SK-N-SH (cell line): ENCODE results near the gene C14orf93. TPM values are rescaled to one million over a fixed set of nuclear protein-coding genes. Genes with fewer than 3 reads are reported as not detected.

Source experiments
- CTCF ChIA-PET: fragments of 300-600, 350-600 bp; formaldehyde crosslinking; extraction: SDS; loops from one replicate; lab custom pipeline; 2021; lab: Yijun Ruan, JAX
- POLR2A ChIA-PET: fragments of 350-600 bp; sonication (Branson Sonifier 250); formaldehyde crosslinking; extraction: SDS; loops from one replicate; lab custom pipeline; 2020; ENCODE audit warnings: antibody characterized with exemption, inconsistent platforms; lab: Yijun Ruan, JAX
- DNase-seq: peaks from one replicate; pipeline ENCODE4 v3.0.0; 2012
- H2AFZ ChIP-seq: fragments of 200-600 bp; sonication (generic); 2 replicates; pipeline ENCODE4 v1.8.1; 2016; ENCODE audit warnings: antibody characterized with exemption, mild to moderate bottlenecking, low read depth
- H3F3A ChIP-seq: fragments of 200-600 bp; sonication (generic); replicated peaks from 2 replicates; pipeline ENCODE3; 2016; ENCODE audit warnings: antibody characterized with exemption, mild to moderate bottlenecking; ENCODE audit not compliant: insufficient read depth
- H3K27ac ChIP-seq, 2 experiments: fragments of 200-500 bp in 1 of 2; fragments of 200-600 bp in 1 of 2; sonication (Bioruptor generic) in 1 of 2; sonication (generic), shearing (Covaris generic) in 1 of 2; 2 replicates each; pipeline versions ENCODE4 v1.5.1 to v1.6.1; 2014 to 2016; ENCODE audit warnings: low read depth in 2 of 2, inconsistent platforms in 1 of 2, low read length in 1 of 2, mild to moderate bottlenecking in 1 of 2, mixed read lengths in 1 of 2
- H3K27me3 ChIP-seq: fragments of 200-600 bp; sonication (generic), shearing (Covaris generic); 2 replicates; pipeline ENCODE4 v1.6.1; 2016; ENCODE audit warnings: mixed run types; ENCODE audit not compliant: insufficient read depth
- H3K36me3 ChIP-seq, 2 experiments: fragments of 200-500 bp in 1 of 2; fragments of 200-600 bp in 1 of 2; sonication (Bioruptor generic) in 1 of 2; sonication (generic) in 1 of 2; replicated peaks in 1 of 2; 2 replicates each; pipeline versions ENCODE3 to v1.5.1; 2014 to 2016; ENCODE audit warnings: low read length in 1 of 2, mild to moderate bottlenecking in 1 of 2; ENCODE audit not compliant: insufficient read depth in 2 of 2, control insufficient read depth in 1 of 2
- H3K4me1 ChIP-seq, 2 experiments: fragments of 200-500 bp in 1 of 2; fragments of 200-600 bp in 1 of 2; sonication (Bioruptor generic) in 1 of 2; sonication (generic), shearing (Covaris generic) in 1 of 2; 2 replicates each; pipeline versions ENCODE4 v1.5.1 to v1.6.1; 2014 to 2016; ENCODE audit warnings: low read depth in 1 of 2, low read length in 1 of 2, mixed run types in 1 of 2; ENCODE audit not compliant: insufficient read depth in 2 of 2, control insufficient read depth in 1 of 2
- H3K4me2 ChIP-seq: fragments of 200-600 bp; sonication (generic), shearing (Covaris generic); 2 replicates; pipeline ENCODE4 v1.6.1; 2017; ENCODE audit warnings: mixed run types
- H3K4me3 ChIP-seq, 2 experiments: fragments of 200-500 bp in 1 of 2; fragments of 200-600 bp in 1 of 2; sonication (Bioruptor generic) in 1 of 2; sonication (generic), shearing (Covaris generic) in 1 of 2; 2 replicates each; pipeline versions ENCODE4 v1.5.1 to v1.8.1; 2014 to 2016; ENCODE audit warnings: low read depth in 2 of 2, inconsistent platforms in 1 of 2, low read length in 1 of 2, mild to moderate bottlenecking in 1 of 2, mixed read lengths in 1 of 2, moderate library complexity in 1 of 2
- H3K79me2 ChIP-seq: fragments of 200-600 bp; sonication (generic); 2 replicates; pipeline ENCODE4 v1.8.1; 2017; ENCODE audit warnings: mild to moderate bottlenecking; ENCODE audit not compliant: insufficient read depth
- H3K9ac ChIP-seq: fragments of 200-600 bp; sonication (generic); 2 replicates; pipeline ENCODE4 v1.6.1; 2017; ENCODE audit warnings: mixed run types
- H3K9me2 ChIP-seq: fragments of 200-600 bp; sonication (generic); 2 replicates; pipeline ENCODE4 v1.6.1; 2017; ENCODE audit warnings: mixed run types
- H3K9me3 ChIP-seq: fragments of 200-600 bp; sonication (generic); 2 replicates; pipeline ENCODE4 v1.6.1; 2017; ENCODE audit warnings: mixed run types, mild to moderate bottlenecking, moderate library complexity
- H4K20me1 ChIP-seq: fragments of 200-600 bp; sonication (generic); 2 replicates; pipeline ENCODE4 v1.6.1; 2017; ENCODE audit warnings: mild to moderate bottlenecking, mixed run types; ENCODE audit not compliant: insufficient read depth
- FOXJ3 ChIP-seq: sonication (generic); formaldehyde crosslinking; IDR thresholded peaks from 2 replicates; pipeline ENCODE4 v1.5.1; 2020; ENCODE audit warnings: mild to moderate bottlenecking, missing genetic modification reagents
- FOXM1 ChIP-seq: IDR thresholded peaks from 2 replicates; pipeline ENCODE4 v1.4.0; 2012; ENCODE audit warnings: low read depth, mild to moderate bottlenecking
- GATA2 ChIP-seq: sonication (generic); formaldehyde crosslinking; IDR thresholded peaks from 2 replicates; pipeline ENCODE4 v1.5.0; 2020; ENCODE audit warnings: mild to moderate bottlenecking, missing genetic modification reagents
- IRF3 ChIP-seq: fragments of 150-350 bp; IDR thresholded peaks from 2 replicates; pipeline ENCODE4 v1.6.1; 2016; ENCODE audit warnings: mild to moderate bottlenecking, low read depth, low read length
- NFIC ChIP-seq: IDR thresholded peaks from 2 replicates; pipeline ENCODE4 v1.4.0; 2012; ENCODE audit warnings: borderline replicate concordance
- NRF1 ChIP-seq: IDR thresholded peaks from 2 replicates; pipeline ENCODE4 v1.6.1; 2012; ENCODE audit warnings: low read depth, mild to moderate bottlenecking, low read length
- RXRA ChIP-seq: IDR thresholded peaks from 2 replicates; pipeline ENCODE4 v1.4.0; 2012; ENCODE audit warnings: low read depth, mild to moderate bottlenecking, borderline replicate concordance
- SIN3A ChIP-seq: IDR thresholded peaks from 2 replicates; pipeline ENCODE4 v1.6.1; 2012; ENCODE audit warnings: low read depth, mild to moderate bottlenecking, low read length, moderate library complexity, borderline replicate concordance
- TAF1 ChIP-seq: IDR thresholded peaks from 2 replicates; pipeline ENCODE4 v1.6.1; 2012; ENCODE audit warnings: low read depth, mild to moderate bottlenecking, low read length, moderate library complexity, borderline replicate concordance
- TCF12 ChIP-seq: IDR thresholded peaks from 2 replicates; pipeline ENCODE4 v1.4.0; 2012
- USF1 ChIP-seq: IDR thresholded peaks from 2 replicates; pipeline ENCODE4 v1.4.0; 2012; ENCODE audit warnings: low read depth, borderline replicate concordance
- WGBS: methylation state at CpG from one replicate; pipeline ENCODE4 v1.1.6; 2017; ENCODE audit warnings: low lambda C conversion rate; 5-methylcytosine and 5-hydroxymethylcytosine counted together
- polyA plus RNA-seq, 3 experiments: library from polyadenylated mRNA; depleted of rRNA; stranded (reverse); fragments of >200 nt; gene quantifications; 2 replicates each; pipeline ENCODE4 v1.2.3, GENCODE V29; 2012
- TF ChIP-seq, protein P1 (sequence below): IDR thresholded peaks from 2 replicates; pipeline ENCODE4; 2012
- TF ChIP-seq, protein P2 (sequence below): IDR thresholded peaks from 2 replicates; pipeline ENCODE4 v1.4.0; 2012; ENCODE audit warnings: low read depth, borderline replicate concordance
- TF ChIP-seq, protein P3 (sequence below): IDR thresholded peaks from 2 replicates; pipeline ENCODE4 v1.6.1; 2012; ENCODE audit warnings: mild to moderate bottlenecking, low read depth, low read length, moderate library complexity
- TF ChIP-seq, protein P4 (sequence below): fragments of 150-350 bp; IDR thresholded peaks from 2 replicates; pipeline ENCODE4 v1.6.1; 2017; ENCODE audit warnings: antibody characterized with exemption, low read length, low read depth, borderline replicate concordance

Gene C14orf93
- polyA plus RNA-seq, 1 of the 3 experiments (the other 2 are of a cell fraction) = 9.1 TPM

DNA sequence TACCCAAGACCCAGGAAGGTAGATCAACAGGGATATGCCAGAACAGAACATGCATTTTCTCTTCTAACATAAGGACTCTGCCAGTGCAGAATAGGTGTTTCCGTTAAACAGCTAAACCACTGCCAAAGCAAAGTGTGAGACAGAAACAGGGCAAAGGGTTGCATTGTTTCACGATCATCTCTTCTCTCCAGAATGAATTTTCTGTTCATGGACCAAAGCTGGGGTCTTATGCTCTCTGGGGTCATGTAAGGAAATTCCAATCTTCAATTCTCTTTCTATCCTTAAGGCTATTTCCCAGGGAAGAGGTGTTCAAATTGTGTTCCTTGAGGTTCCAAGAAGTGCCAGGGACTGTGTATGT lies 13.8 kb upstream of the C14orf93 start:
- peaks cover 4 to 6% of the 10 kb centered on the region in 2 experiments; a peak in 2 of 4 replicates for H3K4me1 ChIP-seq
- no peak for TF ChIP-seq NFIC
- no peak for TF ChIP-seq TAF1
- TF ChIP-seq, protein P1, sequence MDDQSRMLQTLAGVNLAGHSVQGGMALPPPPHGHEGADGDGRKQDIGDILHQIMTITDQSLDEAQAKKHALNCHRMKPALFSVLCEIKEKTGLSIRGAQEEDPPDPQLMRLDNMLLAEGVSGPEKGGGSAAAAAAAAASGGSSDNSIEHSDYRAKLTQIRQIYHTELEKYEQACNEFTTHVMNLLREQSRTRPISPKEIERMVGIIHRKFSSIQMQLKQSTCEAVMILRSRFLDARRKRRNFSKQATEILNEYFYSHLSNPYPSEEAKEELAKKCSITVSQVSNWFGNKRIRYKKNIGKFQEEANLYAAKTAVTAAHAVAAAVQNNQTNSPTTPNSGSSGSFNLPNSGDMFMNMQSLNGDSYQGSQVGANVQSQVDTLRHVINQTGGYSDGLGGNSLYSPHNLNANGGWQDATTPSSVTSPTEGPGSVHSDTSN = no peak
- TF ChIP-seq IRF3 = no peak
- TF ChIP-seq GATA2 (CRISPR knock-in tag) = no peak
- H2AFZ ChIP-seq = no peak overlapping the region
- no peak overlapping the region for H3K4me2 ChIP-seq
- no peak overlapping the region; a peak in 1 of 4 replicates for H3K27ac ChIP-seq
- H3K36me3 ChIP-seq = peaks cover 18 to 23% of the 10 kb centered on the region in 2 experiments
- H3F3A ChIP-seq = peaks cover 14% of the 10 kb centered on the region
- H4K20me1 ChIP-seq = no peaks in the 10 kb centered on the region
- ChIA-PET CTCF (interaction anchor here (0.6 to 4.7 kb wide), 12 partner anchors 11 to 107 kb away, joined by 3 to 27 read pairs (median 4); partner anchors contain the start of genes AJUBA and CDH24), POLR2A (interaction anchor here (0.7 to 1.9 kb wide), 4 partner anchors 10 to 1921 kb away, joined by 3 to 5 read pairs (median 5); no protein-coding TSS in a partner anchor)
- no peaks in the 10 kb centered on the region for H3K27me3 ChIP-seq
- H3K9ac ChIP-seq = no peak overlapping the region
- no peaks in the 10 kb centered on the region for H3K9me2 ChIP-seq
- peaks cover 11% of the 10 kb centered on the region; the same call in 1 of the 2 replicates for H3K79me2 ChIP-seq
- no peaks in the 10 kb centered on the region for H3K9me3 ChIP-seq
- no peak overlapping the region for H3K4me3 ChIP-seq
- DNase-seq = no peak
- 97% methylated on average over 2 of the region's 2 CpGs for WGBS

GRCh38 chr14:23023022-23023794 lies 13.3 kb upstream of the C14orf93 start:
- Histone ChIP-seq H4K20me1 (no peaks in the 10 kb centered on the region), H2AFZ (no peak overlapping the region), H3K4me3 (no peak overlapping the region), H3K4me2 (no peak overlapping the region), H3K27me3 (no peaks in the 10 kb centered on the region), H3K79me2 (peaks cover 8% of the 10 kb centered on the region; the same call in 1 of the 2 replicates), H3K36me3 (peaks cover 13 to 17% of the 10 kb centered on the region in 2 experiments), H3F3A (peaks cover 10% of the 10 kb centered on the region), H3K9me2 (no peaks in the 10 kb centered on the region), H3K27ac (no peak overlapping the region; a peak in 1 of 4 replicates), H3K9ac (no peak overlapping the region), H3K4me1 (peaks cover 4 to 6% of the 10 kb centered on the region in 2 experiments; a peak in 2 of 4 replicates), H3K9me3 (no peaks in the 10 kb centered on the region)
- DNase-seq = no peak
- POLR2A ChIA-PET = interaction anchor here (0.7 to 2.1 kb wide), 4 partner anchors 10 to 1921 kb away, joined by 5 to 6 read pairs (median 5); no protein-coding TSS in a partner anchor
- 73% methylated on average over 8 of the region's 8 CpGs for WGBS
- CTCF ChIA-PET = interaction anchor here (0.6 to 4.7 kb wide), 11 partner anchors 10 to 107 kb away, joined by 3 to 27 read pairs (median 4); partner anchors contain the start of genes AJUBA and CDH24
- TF ChIP-seq GATA2 (CRISPR knock-in tag) = no peak
- TF ChIP-seq TCF12 = no peak
- no peak for TF ChIP-seq SIN3A
- TF ChIP-seq, protein P2, sequence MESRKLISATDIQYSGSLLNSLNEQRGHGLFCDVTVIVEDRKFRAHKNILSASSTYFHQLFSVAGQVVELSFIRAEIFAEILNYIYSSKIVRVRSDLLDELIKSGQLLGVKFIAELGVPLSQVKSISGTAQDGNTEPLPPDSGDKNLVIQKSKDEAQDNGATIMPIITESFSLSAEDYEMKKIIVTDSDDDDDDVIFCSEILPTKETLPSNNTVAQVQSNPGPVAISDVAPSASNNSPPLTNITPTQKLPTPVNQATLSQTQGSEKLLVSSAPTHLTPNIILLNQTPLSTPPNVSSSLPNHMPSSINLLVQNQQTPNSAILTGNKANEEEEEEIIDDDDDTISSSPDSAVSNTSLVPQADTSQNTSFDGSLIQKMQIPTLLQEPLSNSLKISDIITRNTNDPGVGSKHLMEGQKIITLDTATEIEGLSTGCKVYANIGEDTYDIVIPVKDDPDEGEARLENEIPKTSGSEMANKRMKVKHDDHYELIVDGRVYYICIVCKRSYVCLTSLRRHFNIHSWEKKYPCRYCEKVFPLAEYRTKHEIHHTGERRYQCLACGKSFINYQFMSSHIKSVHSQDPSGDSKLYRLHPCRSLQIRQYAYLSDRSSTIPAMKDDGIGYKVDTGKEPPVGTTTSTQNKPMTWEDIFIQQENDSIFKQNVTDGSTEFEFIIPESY = no peak
- TF ChIP-seq RXRA = no peak
- TF ChIP-seq NRF1 = no peak
- TF ChIP-seq, protein P3, sequence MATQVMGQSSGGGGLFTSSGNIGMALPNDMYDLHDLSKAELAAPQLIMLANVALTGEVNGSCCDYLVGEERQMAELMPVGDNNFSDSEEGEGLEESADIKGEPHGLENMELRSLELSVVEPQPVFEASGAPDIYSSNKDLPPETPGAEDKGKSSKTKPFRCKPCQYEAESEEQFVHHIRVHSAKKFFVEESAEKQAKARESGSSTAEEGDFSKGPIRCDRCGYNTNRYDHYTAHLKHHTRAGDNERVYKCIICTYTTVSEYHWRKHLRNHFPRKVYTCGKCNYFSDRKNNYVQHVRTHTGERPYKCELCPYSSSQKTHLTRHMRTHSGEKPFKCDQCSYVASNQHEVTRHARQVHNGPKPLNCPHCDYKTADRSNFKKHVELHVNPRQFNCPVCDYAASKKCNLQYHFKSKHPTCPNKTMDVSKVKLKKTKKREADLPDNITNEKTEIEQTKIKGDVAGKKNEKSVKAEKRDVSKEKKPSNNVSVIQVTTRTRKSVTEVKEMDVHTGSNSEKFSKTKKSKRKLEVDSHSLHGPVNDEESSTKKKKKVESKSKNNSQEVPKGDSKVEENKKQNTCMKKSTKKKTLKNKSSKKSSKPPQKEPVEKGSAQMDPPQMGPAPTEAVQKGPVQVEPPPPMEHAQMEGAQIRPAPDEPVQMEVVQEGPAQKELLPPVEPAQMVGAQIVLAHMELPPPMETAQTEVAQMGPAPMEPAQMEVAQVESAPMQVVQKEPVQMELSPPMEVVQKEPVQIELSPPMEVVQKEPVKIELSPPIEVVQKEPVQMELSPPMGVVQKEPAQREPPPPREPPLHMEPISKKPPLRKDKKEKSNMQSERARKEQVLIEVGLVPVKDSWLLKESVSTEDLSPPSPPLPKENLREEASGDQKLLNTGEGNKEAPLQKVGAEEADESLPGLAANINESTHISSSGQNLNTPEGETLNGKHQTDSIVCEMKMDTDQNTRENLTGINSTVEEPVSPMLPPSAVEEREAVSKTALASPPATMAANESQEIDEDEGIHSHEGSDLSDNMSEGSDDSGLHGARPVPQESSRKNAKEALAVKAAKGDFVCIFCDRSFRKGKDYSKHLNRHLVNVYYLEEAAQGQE = no peak
- no peak for TF ChIP-seq FOXJ3 (CRISPR knock-in tag)
- no peak for TF ChIP-seq USF1
- TF ChIP-seq FOXM1 = no peak
- TF ChIP-seq, protein P4, sequence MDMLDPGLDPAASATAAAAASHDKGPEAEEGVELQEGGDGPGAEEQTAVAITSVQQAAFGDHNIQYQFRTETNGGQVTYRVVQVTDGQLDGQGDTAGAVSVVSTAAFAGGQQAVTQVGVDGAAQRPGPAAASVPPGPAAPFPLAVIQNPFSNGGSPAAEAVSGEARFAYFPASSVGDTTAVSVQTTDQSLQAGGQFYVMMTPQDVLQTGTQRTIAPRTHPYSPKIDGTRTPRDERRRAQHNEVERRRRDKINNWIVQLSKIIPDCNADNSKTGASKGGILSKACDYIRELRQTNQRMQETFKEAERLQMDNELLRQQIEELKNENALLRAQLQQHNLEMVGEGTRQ = no peak
